Stimulated activated CD4-positive, alpha-beta T cell treated with anti-CD3 and anti-CD28 coated beads, Interleukin-12 subunit alpha, Interleukin-12 subunit beta, amount 100 ng/mL, for 48 hours (primary cell): ENCODE data around the gene CDC42BPA.

Experiments used
- DNase-seq, 3 donors: peaks; one replicate each; pipeline ENCODE4 v3.0.0-alpha.2; 2020; ENCODE audit warnings: low read depth in 2 of 3, low spot score in 1 of 3

CDC42BPA gene

DNA sequence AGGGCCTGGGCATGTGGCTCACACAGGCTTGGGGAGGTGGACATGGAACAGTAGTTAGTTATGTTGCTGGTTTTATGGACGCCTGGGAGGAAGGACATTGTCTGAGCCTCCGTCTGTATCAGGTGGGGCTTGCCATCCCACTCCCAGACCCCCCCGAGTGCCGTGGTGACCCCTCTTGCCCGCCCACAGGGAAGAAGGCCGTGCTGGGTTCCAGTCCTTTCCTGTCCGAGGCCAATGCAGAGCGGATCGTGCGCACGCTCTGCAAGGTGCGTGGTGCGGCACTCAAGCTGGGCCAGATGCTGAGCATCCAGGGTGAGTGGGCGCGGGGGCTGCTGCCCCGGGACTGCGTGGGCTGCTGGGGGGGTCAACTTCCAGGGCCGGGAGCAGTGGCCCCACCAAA is 336.5 kb downstream of the CDC42BPA start:
- no peak for DNase-seq

- no peak for DNase-seq
Observed at GRCh38 chr1:226981386-226981817, 336.9 kb downstream of the CDC42BPA start.

- DNase-seq = no peak
Observed at GRCh38 chr1:226980565-226981385, 337.5 kb downstream of the CDC42BPA start.

GRCh38 chr1:226980122-226980560 is 338.2 kb downstream of the CDC42BPA start:
- no peak for DNase-seq

DNA sequence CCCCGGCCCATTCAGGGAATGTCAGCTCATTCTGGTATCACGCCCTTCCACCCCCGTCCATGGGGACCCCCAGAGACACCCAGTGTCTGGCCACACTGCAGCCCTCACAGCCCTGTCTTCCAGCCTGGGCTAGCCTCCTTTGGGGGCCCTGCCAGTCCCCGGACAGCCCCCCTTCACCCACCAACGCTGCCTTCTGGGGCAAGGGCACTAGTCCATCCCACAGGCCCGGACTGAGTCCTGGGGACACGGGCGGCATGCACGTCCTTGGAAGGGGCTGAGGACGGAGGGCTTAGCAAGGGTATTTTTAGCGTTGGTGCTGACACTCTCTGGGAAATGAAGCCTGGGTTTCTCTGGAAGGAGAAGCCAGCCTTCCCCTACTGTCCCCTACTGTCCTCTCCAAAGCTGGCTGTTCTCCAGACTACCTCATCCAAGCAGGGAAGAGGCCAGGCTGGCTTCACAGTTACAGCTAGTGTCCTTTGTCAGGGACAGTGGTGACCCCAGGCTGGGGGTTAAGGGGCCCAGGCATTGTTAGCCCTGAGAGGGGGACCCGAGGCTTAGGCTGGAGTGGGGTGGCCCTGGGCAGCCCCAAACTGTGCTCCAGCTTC is 338.7 kb downstream of the CDC42BPA start:
- no peak for DNase-seq

DNA sequence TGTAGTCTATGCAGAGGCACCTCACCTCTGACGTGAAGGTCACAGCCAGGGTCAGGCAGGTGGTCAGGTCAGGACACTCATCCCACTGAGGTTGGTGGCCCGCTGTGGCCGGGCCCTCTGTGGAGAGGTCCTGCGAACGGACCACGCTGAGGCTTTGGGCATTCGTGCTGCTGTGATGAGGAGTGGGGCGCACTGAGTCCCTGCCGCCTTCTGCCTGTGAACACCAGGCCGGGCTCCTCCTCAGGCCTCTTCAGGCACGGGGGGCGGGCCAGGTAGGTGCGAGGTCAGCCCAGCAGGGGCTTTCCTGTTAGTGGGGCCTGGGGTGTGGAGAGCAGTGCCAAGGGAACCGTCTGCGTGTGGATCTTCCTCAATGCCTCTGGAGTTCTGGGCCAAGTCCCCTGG is 339.2 kb downstream of the CDC42BPA start:
- DNase-seq = no peak

DNA sequence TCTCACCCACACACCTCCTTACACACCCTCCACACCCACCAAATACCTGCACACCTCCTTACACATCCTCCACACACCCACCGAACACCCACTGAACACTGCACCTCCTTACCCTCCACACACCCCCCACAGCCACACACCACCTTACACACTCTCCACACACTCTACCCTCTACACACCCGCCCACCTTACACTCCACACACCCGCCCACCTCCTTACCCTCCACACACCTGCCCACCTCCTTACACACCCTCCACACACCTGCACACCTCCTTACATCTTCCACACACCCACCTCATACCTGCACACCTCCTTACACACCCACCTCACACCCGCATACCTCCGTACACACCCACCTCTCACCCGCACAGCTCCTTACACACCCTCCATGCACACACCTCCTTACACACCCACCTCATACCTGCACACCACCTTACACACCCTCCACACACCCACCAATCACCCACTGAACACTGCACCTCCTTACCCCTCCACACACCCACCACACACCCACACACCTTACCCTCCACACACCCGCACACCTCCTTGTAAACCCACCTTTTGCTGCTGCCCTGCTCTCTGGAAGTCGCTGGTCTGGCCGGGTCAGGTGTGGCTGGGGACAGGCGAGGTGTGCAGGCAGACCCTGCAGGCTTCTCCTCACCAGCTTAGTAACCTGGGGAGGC is 339.7 kb downstream of the CDC42BPA start:
- DNase-seq = no peak

DNA sequence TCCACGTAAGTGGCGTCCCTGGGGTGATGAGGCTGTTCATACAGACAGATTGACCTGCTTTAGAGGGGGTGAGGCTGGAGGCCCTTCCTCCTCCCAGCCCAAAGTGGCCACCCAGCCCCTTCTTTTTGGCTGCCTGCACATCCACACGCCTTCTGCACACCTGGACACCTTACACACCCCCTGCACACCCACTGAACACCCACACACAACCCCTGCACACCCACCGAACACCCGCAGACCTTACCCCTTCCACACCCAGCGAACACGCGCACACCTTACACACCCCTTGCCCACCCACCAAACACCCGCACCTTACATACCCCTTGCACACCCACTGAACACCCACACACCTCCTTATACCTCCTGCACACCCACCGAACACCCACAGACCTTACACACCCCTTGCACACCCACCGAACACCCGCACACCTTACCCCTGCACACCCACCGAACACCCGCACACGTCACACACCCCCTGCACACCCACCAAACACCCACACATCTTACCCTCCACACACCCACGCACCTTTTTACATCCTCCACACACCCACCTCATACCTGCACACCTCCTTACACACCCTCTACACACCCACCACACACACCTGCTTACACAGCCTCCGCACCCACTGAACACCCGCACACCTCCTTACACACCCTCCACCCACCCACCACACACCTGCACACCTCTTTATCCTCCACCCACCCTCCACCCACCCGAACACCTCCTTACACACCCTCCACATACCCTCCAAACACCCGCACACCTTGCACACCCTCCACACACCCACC is 340.5 kb downstream of the CDC42BPA start:
- no peak for DNase-seq

DNA sequence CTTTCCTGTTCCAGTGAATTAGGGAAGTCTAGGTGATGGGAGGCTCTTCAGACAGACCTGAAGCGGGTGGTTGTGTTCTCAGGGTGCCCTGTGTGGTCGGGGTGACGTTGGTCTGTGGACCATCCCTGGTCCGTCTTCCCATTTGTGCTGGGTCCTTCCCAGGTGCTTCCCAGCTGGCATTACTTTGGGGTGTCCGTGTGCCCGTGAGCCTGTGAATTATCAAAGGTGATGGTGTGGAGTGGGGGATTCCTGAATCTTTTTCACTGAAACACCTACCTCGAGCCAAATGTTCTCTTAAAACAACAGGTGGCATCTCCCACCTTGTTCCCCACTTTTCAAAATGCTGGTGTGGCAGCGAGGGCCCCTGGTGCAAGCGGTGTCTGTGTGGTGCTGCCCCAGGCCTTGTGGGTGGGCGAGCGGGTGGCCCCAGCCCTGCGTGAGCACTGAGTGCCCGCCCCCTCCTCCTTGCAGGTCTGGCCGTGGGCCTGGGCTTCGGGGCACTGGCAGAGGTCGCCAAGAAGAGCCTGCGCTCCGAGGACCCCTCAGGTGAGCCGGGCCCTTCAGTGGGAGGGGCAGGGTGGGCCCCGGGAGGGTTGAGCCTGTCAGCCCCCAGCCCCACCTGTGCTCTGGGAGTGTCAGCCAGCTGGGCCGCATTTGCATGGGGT is 341.2 kb downstream of the CDC42BPA start:
- no peak for DNase-seq

DNA sequence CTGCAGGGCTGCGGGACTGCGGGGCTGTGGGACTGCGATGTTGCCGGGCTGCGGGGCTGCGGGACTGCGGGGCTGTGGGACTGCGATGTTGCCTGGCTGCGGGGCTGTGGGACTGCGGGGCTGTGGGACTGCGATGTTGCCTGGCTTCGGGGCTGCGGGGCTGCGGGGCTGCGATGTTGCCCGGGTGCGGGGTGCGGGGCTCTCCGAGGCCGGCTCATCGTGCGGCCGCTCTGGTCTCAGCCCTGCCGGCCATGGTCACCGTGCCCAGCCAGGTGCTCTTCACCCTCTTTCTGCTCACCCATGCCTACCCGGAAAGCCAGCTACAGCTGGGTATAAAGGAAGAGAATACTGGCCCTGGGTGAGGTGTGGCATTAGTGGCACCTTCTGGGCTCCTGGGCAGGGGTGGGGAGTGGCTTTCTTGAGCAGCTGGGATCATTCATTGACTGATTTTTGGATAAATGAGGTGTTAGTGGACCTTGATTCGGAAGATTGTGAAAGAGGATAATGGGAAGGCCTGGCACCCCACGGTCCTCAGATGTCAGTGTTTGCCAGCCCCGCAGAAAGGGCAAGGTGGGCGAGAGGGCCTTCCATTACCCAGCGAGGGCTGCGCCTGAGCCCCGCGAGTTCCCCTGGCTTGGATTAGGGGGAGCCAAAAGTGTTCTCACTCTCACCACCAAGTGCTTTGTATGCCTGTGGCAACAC is 341.9 kb downstream of the CDC42BPA start:
- no peak for DNase-seq

GRCh38 chr1:226975259-226976250 is 342.7 kb downstream of the CDC42BPA start:
- no peak for DNase-seq

GRCh38 chr1:226974544-226975258 is 343.6 kb downstream of the CDC42BPA start:
- no peak for DNase-seq

- no peak for DNase-seq
Observed at GRCh38 chr1:226973898-226974543, 344.3 kb downstream of the CDC42BPA start.

- no peak for DNase-seq
Observed at GRCh38 chr1:226973371-226973897, 344.9 kb downstream of the CDC42BPA start.

DNA sequence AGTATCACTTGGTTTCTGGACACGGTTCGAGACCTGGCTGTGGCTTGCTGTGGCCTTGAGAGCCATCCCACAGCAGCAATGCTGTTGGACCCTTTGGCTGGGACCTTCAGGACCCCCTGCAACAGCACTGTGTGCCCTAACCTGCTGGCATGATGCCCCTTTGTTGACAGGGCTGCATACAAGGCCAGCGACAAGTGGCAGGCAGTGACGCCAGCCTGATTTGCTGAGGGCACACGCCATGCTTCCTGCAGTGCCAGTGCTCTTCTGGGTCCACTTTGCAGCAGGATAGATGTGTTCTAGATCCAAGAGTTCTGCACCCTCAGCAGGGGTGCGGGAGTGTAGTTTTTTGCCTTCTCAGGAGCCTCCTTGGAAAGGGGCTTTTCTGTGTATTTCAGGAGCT is 345.4 kb downstream of the CDC42BPA start:
- no peak for DNase-seq

GRCh38 chr1:226971765-226972164 is 346.5 kb downstream of the CDC42BPA start:
- no peak for DNase-seq

GRCh38 chr1:226967665-226968064 is 350.6 kb downstream of the CDC42BPA start:
- no peak for DNase-seq

- DNase-seq = no peak
Observed at GRCh38 chr1:226966683-226967082, 351.6 kb downstream of the CDC42BPA start.
